HepG2 (cell line): Measurements from ENCODE around the gene PPME1. TPM values are rescaled to one million over a fixed set of nuclear protein-coding genes. Genes with fewer than 3 reads are reported as not detected.

Experiments used
- FOXK1 ChIP-seq: sonication (generic); formaldehyde crosslinking; IDR thresholded peaks from 2 replicates; pipeline ENCODE4 v1.4.0; 2020; ENCODE audit warnings: low read depth, missing genetic modification reagents, borderline replicate concordance
- HHEX ChIP-seq: IDR thresholded peaks from 2 replicates; pipeline ENCODE4 v1.6.1; 2016; ENCODE audit warnings: control low read depth
- HNRNPK ChIP-seq: fragments of 200-400 bp; formaldehyde crosslinking; IDR thresholded peaks from 2 replicates; pipeline ENCODE4 v1.6.1; 2018; ENCODE audit warnings: low read length, low read depth, moderate library complexity, mild to moderate bottlenecking; ENCODE audit not compliant: poor library complexity, severe bottlenecking
- KLF12 ChIP-seq: sonication (generic); formaldehyde crosslinking; IDR thresholded peaks from 2 replicates; pipeline ENCODE4 v1.4.0; 2020; ENCODE audit warnings: missing genetic modification reagents, borderline replicate concordance
- KLF13 ChIP-seq: sonication (generic); formaldehyde crosslinking; IDR thresholded peaks from 2 replicates; pipeline ENCODE4 v1.4.0; 2020; ENCODE audit warnings: mild to moderate bottlenecking, missing genetic modification reagents
- MIER2 ChIP-seq: IDR thresholded peaks from 2 replicates; pipeline ENCODE4 v1.6.1; 2016; ENCODE audit warnings: missing biosample characterization, missing genetic modification reagents
- MTA3 ChIP-seq: sonication (generic); formaldehyde crosslinking; IDR thresholded peaks from 2 replicates; pipeline ENCODE4 v1.4.0; 2020; ENCODE audit warnings: missing genetic modification reagents
- NCOA2 ChIP-seq: sonication (generic); formaldehyde crosslinking; IDR thresholded peaks from 2 replicates; pipeline ENCODE4 v1.8.0; 2022; ENCODE audit warnings: inconsistent platforms
- NR2C2 ChIP-seq: sonication (generic); formaldehyde crosslinking; IDR thresholded peaks from 2 replicates; pipeline ENCODE4 v1.4.0; 2020; ENCODE audit warnings: missing genetic modification reagents, mild to moderate bottlenecking, moderate library complexity, borderline replicate concordance
- RCOR2 ChIP-seq: IDR thresholded peaks from 2 replicates; pipeline ENCODE4 v1.6.1; 2016; ENCODE audit warnings: missing biosample characterization, missing genetic modification reagents
- SP5 ChIP-seq: IDR thresholded peaks from 2 replicates; pipeline ENCODE4 v1.6.1; 2016; ENCODE audit warnings: low read depth, borderline replicate concordance
- STAG1 ChIP-seq: sonication (generic); formaldehyde crosslinking; IDR thresholded peaks from 2 replicates; pipeline ENCODE4 v1.4.0; 2020; ENCODE audit warnings: missing genetic modification reagents
- TCF12 ChIP-seq, 2 experiments: fragments of 450-650 bp in 1 of 2; sonication (generic) in 1 of 2; formaldehyde crosslinking in 1 of 2; IDR thresholded peaks; 2 replicates each; pipeline versions ENCODE4 v1.6.1 to v1.8.0; 2017 to 2022; ENCODE audit warnings: antibody characterized with exemption in 1 of 2, mild to moderate bottlenecking in 1 of 2, missing genetic modification reagents in 1 of 2, moderate library complexity in 1 of 2
- ZNF263 ChIP-seq: sonication (generic); formaldehyde crosslinking; IDR thresholded peaks from 2 replicates; pipeline ENCODE4 v1.4.0; 2020; ENCODE audit warnings: missing genetic modification reagents
- ZNF530 ChIP-seq: sonication (generic); formaldehyde crosslinking; IDR thresholded peaks from 2 replicates; pipeline ENCODE4 v1.5.0; 2020; ENCODE audit warnings: low read depth, mild to moderate bottlenecking, missing genetic modification reagents
- ZNF552 ChIP-seq: sonication (generic); formaldehyde crosslinking; IDR thresholded peaks from 2 replicates; pipeline ENCODE4 v1.9.0; 2022; ENCODE audit warnings: missing genetic modification reagents, mild to moderate bottlenecking, borderline replicate concordance
- ZNF737 ChIP-seq: sonication (generic); formaldehyde crosslinking; IDR thresholded peaks from 2 replicates; pipeline ENCODE4 v1.5.0; 2020; ENCODE audit warnings: missing genetic modification reagents, mild to moderate bottlenecking, borderline replicate concordance
- ZNF75D ChIP-seq: sonication (generic); formaldehyde crosslinking; IDR thresholded peaks from 2 replicates; pipeline ENCODE4 v1.8.1; 2023; ENCODE audit warnings: missing genetic modification reagents, mild to moderate bottlenecking, borderline replicate concordance
- ZNF766 ChIP-seq: sonication (generic); formaldehyde crosslinking; IDR thresholded peaks from 2 replicates; pipeline ENCODE4 v1.5.0; 2020; ENCODE audit warnings: missing genetic modification reagents, borderline replicate concordance
- ZSCAN22 ChIP-seq: sonication (generic); formaldehyde crosslinking; IDR thresholded peaks from 2 replicates; pipeline ENCODE4 v1.4.0; 2020; ENCODE audit warnings: mild to moderate bottlenecking, missing genetic modification reagents
- polyA plus RNA-seq, 8 experiments: library from polyadenylated mRNA; depleted of rRNA in 3 of 8; stranded (reverse) in 7 of 8; unstranded in 1 of 8; fragments of >200 nt; fragmentation: Illumina TruSeq in 4 of 8; extraction: Trizol in 4 of 8; gene quantifications; 2 replicates each; pipeline versions ENCODE4 v1.2.1 to v1.2.3, GENCODE V29; 2011 to 2016; ENCODE audit warnings: low read depth in 4 of 8, missing spikeins in 1 of 8, mixed read lengths in 1 of 8; ENCODE audit not compliant: insufficient read depth in 1 of 8
- total RNA-seq, 5 experiments: library from RNA; depleted of rRNA; stranded (reverse); fragments of >200 nt; fragmentation: Illumina TruSeq; extraction: Trizol; gene quantifications; 2 replicates each; pipeline ENCODE4 v1.2.3, GENCODE V29; 2016; ENCODE audit warnings: low read depth in 1 of 5
- TF ChIP-seq, protein P1 (sequence below): IDR thresholded peaks from 2 replicates; pipeline ENCODE4 v1.4.0; 2020; ENCODE audit warnings: mild to moderate bottlenecking, missing genetic modification reagents
- TF ChIP-seq, protein P2 (sequence below): sonication (generic); formaldehyde crosslinking; IDR thresholded peaks from 2 replicates; pipeline ENCODE4 v1.5.0; 2020; ENCODE audit warnings: missing genetic modification reagents
- TF ChIP-seq, protein P3 (sequence below): sonication (generic); formaldehyde crosslinking; IDR thresholded peaks from 2 replicates; pipeline ENCODE4 v1.5.0; 2020; ENCODE audit warnings: missing genetic modification reagents

PPME1 gene
- total and polyA plus RNA-seq, 2 of the 13 experiments (the other 11 are each of a cell fraction or from before 2014, with no cell fraction given) = 31.3 to 56.0 TPM

DNA sequence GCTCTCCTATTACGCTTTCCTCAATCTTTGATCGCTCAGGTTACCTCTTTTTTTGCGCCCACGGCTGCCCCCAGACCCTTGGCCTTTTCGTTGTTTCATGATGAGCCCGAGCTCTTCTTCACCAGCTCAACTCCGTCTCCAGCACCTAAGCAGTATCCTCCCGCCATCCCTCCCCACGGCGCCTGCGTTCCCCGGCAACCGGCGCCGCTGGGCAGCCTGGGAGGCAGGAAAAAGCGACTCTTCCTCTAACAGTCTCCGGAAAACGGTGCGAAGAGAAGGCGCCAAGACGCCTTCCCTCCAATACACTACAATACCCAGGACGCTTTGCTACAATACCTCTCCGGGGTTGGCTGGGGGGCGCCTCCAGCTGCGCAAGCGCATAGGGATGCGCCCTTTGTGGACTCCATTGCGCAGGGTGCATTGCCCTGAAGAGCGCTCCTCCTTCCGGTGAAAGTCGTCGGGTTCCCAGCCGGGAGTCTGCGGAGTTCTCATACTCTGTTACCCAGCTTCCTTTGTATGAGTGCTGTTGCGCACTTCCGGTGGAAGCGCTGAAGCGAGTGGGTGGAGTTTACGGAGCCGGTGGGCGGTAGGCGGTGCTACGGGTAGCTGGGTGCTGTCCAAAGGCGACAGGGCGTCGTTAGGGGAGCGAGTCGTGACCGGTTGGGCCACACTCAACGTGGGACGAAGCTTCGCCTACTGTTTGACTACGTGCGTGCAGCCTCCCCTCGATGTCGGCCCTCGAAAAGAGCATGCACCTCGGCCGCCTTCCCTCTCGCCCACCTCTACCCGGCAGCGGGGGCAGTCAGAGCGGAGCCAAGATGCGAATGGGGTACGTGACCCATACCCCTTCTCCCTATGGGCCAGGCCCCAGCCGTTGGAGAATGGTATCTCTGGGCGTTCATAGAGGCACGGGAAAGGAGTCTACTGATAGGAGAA lies at the start of gene PPME1, which contains the start of gene C2CD3 (continued):
- TF ChIP-seq, protein P1, sequence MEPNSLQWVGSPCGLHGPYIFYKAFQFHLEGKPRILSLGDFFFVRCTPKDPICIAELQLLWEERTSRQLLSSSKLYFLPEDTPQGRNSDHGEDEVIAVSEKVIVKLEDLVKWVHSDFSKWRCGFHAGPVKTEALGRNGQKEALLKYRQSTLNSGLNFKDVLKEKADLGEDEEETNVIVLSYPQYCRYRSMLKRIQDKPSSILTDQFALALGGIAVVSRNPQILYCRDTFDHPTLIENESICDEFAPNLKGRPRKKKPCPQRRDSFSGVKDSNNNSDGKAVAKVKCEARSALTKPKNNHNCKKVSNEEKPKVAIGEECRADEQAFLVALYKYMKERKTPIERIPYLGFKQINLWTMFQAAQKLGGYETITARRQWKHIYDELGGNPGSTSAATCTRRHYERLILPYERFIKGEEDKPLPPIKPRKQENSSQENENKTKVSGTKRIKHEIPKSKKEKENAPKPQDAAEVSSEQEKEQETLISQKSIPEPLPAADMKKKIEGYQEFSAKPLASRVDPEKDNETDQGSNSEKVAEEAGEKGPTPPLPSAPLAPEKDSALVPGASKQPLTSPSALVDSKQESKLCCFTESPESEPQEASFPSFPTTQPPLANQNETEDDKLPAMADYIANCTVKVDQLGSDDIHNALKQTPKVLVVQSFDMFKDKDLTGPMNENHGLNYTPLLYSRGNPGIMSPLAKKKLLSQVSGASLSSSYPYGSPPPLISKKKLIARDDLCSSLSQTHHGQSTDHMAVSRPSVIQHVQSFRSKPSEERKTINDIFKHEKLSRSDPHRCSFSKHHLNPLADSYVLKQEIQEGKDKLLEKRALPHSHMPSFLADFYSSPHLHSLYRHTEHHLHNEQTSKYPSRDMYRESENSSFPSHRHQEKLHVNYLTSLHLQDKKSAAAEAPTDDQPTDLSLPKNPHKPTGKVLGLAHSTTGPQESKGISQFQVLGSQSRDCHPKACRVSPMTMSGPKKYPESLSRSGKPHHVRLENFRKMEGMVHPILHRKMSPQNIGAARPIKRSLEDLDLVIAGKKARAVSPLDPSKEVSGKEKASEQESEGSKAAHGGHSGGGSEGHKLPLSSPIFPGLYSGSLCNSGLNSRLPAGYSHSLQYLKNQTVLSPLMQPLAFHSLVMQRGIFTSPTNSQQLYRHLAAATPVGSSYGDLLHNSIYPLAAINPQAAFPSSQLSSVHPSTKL (CRISPR knock-in tag) = peak; percentile 26; the same call in 1 of the 2 replicates
- TF ChIP-seq ZNF737 (CRISPR knock-in tag) = no peak
- peak; percentile 66; the same call in 1 of the 2 replicates for TF ChIP-seq FOXK1 (CRISPR knock-in tag)
- TF ChIP-seq SP5 (CRISPR knock-in tag) = peak; percentile 46; the same call in 1 of the 2 replicates
- no peak for TF ChIP-seq ZNF552 (CRISPR knock-in tag)
- no peak for TF ChIP-seq TCF12 (IDR thresholded peaks at IDR 0.05)
- no peak for TF ChIP-seq TCF12 (CRISPR knock-in tag; IDR thresholded peaks at IDR 0.05)
- TF ChIP-seq ZNF530 (CRISPR knock-in tag) = no peak
- no peak for TF ChIP-seq ZNF75D
- peak; percentile 91; the same call in 1 of the 2 replicates for TF ChIP-seq ZNF766 (CRISPR knock-in tag)
- TF ChIP-seq KLF13 (CRISPR knock-in tag) = no peak
- TF ChIP-seq HHEX (CRISPR knock-in tag) = no peak
- TF ChIP-seq, protein P2, sequence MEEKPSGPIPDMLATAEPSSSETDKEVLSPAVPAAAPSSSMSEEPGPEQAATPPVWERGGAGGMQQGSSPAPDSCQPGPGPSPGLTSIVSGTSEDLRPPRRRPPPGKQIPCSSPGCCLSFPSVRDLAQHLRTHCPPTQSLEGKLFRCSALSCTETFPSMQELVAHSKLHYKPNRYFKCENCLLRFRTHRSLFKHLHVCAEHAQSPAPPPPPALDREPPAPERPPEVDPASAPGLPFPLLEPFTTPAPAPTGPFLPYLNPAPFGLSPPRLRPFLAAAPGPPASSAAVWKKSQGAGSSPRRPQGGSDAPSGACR (CRISPR knock-in tag) = peak; percentile 79; the same call in 1 of the 2 replicates
- TF ChIP-seq NR2C2 (CRISPR knock-in tag) = peak; percentile 92
- TF ChIP-seq ZSCAN22 (CRISPR knock-in tag) = no peak; the same call in 1 of the 2 replicates
- peak; percentile 80 for TF ChIP-seq MIER2 (CRISPR knock-in tag)
- TF ChIP-seq KLF12 (CRISPR knock-in tag) = peak; percentile 78; the same call in 1 of the 2 replicates
- TF ChIP-seq NCOA2 (CRISPR knock-in tag) = no peak; the same call in none of the 2 replicates
- 0 out of 2 replicates have a peak, but pooled peaks have one; percentile 1 for TF ChIP-seq RCOR2 (CRISPR knock-in tag)
- no peak for TF ChIP-seq MTA3 (CRISPR knock-in tag)
- TF ChIP-seq STAG1 (CRISPR knock-in tag) = peak; percentile 8; the same call in 1 of the 2 replicates
- no peak for TF ChIP-seq HNRNPK
- TF ChIP-seq, protein P3, sequence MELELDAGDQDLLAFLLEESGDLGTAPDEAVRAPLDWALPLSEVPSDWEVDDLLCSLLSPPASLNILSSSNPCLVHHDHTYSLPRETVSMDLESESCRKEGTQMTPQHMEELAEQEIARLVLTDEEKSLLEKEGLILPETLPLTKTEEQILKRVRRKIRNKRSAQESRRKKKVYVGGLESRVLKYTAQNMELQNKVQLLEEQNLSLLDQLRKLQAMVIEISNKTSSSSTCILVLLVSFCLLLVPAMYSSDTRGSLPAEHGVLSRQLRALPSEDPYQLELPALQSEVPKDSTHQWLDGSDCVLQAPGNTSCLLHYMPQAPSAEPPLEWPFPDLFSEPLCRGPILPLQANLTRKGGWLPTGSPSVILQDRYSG (CRISPR knock-in tag) = no peak
- peak; percentile 51; the same call in 1 of the 2 replicates for TF ChIP-seq ZNF263
